ENCODE results near the gene SLCO4C1. TPM values are rescaled to one million over a fixed set of nuclear protein-coding genes. Genes with fewer than 3 reads are reported as not detected.

Gene SLCO4C1
- polyA plus RNA-seq, 3 donors: 0.11 to 0.19 (median 0.12) TPM

DNA sequence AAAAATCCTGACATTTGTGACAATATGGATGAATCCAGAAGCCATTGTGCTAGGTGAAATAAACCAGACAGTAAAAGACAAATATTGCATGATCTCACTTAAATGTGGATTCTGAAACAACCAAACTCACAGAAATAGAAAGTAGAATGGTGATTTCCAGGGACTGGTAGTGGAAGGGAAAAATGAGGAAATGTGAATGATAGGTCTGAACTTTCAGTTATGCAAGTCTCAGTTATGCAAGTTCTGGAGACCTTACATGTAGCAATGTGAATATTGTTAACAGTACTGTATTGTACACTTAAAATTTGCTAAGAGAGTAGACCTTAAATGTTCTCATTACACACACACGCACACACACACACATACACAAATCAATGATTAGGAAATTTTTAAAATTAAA is 84.9 kb downstream of the SLCO4C1 start:
- H3K27ac ChIP-seq (ENCODE audit: low read depth, low read length): no peak overlapping the region
- WGBS, 3 donors: 62 to 93% (median 65%) methylated on average over 1 of the region's 1 CpG

DNA sequence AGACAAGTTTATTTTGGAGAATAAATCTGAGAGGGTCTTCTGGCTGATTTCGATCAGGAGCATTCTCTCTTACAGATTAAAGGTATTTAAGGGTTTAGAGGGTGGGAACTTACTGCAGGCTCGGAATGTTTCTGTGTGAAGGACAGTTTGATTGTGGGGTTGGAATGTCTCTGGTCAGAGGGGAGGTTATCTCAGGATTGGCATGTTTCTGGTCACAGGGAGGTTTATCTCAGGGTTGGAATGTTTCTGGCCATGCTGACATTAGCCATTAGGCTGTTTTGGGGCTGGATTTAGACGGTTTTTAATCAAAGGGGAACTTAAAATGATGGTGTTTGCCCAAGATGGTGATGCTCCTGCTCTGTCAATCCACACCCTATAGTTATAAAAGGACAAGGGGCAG is 95.2 kb downstream of the SLCO4C1 start:
- WGBS, 3 donors: 44 to 51% (median 48%) methylated on average over 3 of the region's 3 CpGs

DNA sequence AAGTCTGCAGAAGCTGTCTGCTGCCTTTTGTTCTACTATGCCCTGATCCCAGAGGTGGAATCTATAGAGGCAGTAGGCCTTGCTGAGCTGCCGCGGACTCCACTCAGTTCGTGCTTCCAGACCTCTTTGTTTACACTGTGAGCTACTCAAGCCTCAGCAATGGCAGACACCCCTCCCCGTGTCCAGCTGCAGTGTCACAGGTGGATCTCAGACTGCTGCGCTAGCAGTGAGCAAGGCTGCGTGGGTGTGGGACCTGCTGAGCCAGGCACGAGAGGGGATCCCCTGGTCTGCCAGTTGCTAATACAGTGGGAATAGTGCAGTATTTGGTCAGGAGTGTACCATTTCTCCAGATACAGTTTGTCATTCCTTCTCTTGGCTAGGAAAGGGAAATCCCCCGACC is 99.6 kb downstream of the SLCO4C1 start:
- WGBS, 3 donors: 81 to 83% (median 82%) methylated on average over 8 of the region's 8 CpGs
- H3K27ac ChIP-seq (ENCODE audit: low read depth, low read length): no peak overlapping the region

More for the DNA sequence above, 95.2 kb downstream of the SLCO4C1 start:
- H3K27ac ChIP-seq (ENCODE audit: low read depth, low read length): no peak overlapping the region

Other genes starting within 250 kb of the SLCO4C1 start
- gene SLCO6A1, start 202.7 kb upstream of the SLCO4C1 start, polyA plus RNA-seq: not detected

Data from adipose tissue (tissue), 3 donors.